ENCODE data around the gene PRSS16. TPM values are rescaled to one million over a fixed set of nuclear protein-coding genes. Genes with fewer than 3 reads are reported as not detected.
A peak's percentile ranks its signal among the peaks of the same experiment; 100 is the strongest.

PRSS16 gene
- polyA plus RNA-seq, 2 of the 4 experiments (the other 2 are of a cell fraction) = 3.9 to 11.4 TPM

GRCh38 chr6:27251606-27252251, 4.2 kb downstream of the PRSS16 start (continued):
- peak; percentile 88; the same call in 1 of the 2 replicates for TF ChIP-seq HDAC2 (IDR thresholded peaks at IDR 0.05)

- ChIA-PET POLR2A (no interaction called here), CTCF (interaction anchor here (1.2 to 2.1 kb wide), 2 partner anchors 10 to 12 kb away, joined by 3 to 7 read pairs; no protein-coding TSS in a partner anchor)
- Histone ChIP-seq H3K9me3 (no peaks in the 10 kb centered on the region), H3K27ac (no peak overlapping the region), H3K4me1 (peaks cover 3% of the 10 kb centered on the region; the same call in 1 of the 3 replicates), H3K4me2 (no peak overlapping the region), H3K4me3 (no peak overlapping the region)
- 11% methylated on average over 3 of the region's 3 CpGs for WGBS (ENCODE audit: missing lambda C conversion rate)
- FAIRE-seq = no peak
- TF ChIP-seq CBX2 (IDR thresholded peaks at IDR 0.05; ENCODE audit: borderline replicate concordance, low read depth) = no peak
- TF ChIP-seq BHLHE40 (IDR thresholded peaks at IDR 0.05; ENCODE audit: low read depth, low read length) = no peak
- no peak for TF ChIP-seq CEBPB (IDR thresholded peaks at IDR 0.05)
- no peak for TF ChIP-seq FOSL2 (IDR thresholded peaks at IDR 0.05)
- TF ChIP-seq FOSL2 (CRISPR knock-in tag; IDR thresholded peaks at IDR 0.05) = no peak
- no peak for TF ChIP-seq RARB (CRISPR knock-in tag; IDR thresholded peaks at IDR 0.05)
- TF ChIP-seq RNF2 (IDR thresholded peaks at IDR 0.05; ENCODE audit: borderline replicate concordance, low read depth) = no peak
- no peak for TF ChIP-seq PBX3 (IDR thresholded peaks at IDR 0.05)
- no peak for TF ChIP-seq MYC (IDR thresholded peaks at IDR 0.05; ENCODE audit: borderline replicate concordance, low read length)
- no peak for TF ChIP-seq ELK1 (IDR thresholded peaks at IDR 0.05; ENCODE audit: low read depth, low read length)
- no peak for TF ChIP-seq SMC3 (IDR thresholded peaks at IDR 0.05)
- TF ChIP-seq POLR2A (IDR thresholded peaks at IDR 0.05; ENCODE audit: low read length) = no peak
- no peak for TF ChIP-seq RAD21 (conservative IDR thresholded peaks at IDR 0.05 in 1 of 2, IDR thresholded peaks at IDR 0.05 in 1 of 2)
- TF ChIP-seq ZC3H11A (IDR thresholded peaks at IDR 0.05) = no peak
- ATAC-seq = no peak
- DNase-seq (ENCODE audit: low read depth in 1 of 2, low spot score in 1 of 2) = no peak
Measured at GRCh38 chr6:27254566-27254965, 7.1 kb downstream of the PRSS16 start.

- H3K4me3 ChIP-seq = no peak overlapping the region
- H3K4me1 ChIP-seq = no peaks in the 10 kb centered on the region
- DNase-seq (ENCODE audit: low read depth in 1 of 2, low spot score in 1 of 2) (no peak), FAIRE-seq (no peak), ATAC-seq (no peak)
- ChIA-PET POLR2A (no interaction called here), CTCF (no interaction called here)
- H3K27ac ChIP-seq = no peak overlapping the region
- H3K4me2 ChIP-seq = no peak overlapping the region
- no peaks in the 10 kb centered on the region for H3K9me3 ChIP-seq
- TF ChIP-seq JUNB (IDR thresholded peaks at IDR 0.05) = no peak
- TF ChIP-seq HES2 (IDR thresholded peaks at IDR 0.05) = no peak
- no peak for TF ChIP-seq NPAS2 (CRISPR knock-in tag; IDR thresholded peaks at IDR 0.05; ENCODE audit: borderline replicate concordance)
- no peak for TF ChIP-seq HOXB5 (CRISPR knock-in tag; IDR thresholded peaks at IDR 0.05)
- no peak for TF ChIP-seq MAFK (IDR thresholded peaks at IDR 0.05; ENCODE audit: partially characterized antibody)
- TF ChIP-seq RARB (CRISPR knock-in tag; IDR thresholded peaks at IDR 0.05) = no peak
- no peak for TF ChIP-seq JUN (IDR thresholded peaks at IDR 0.05)
- no peak for TF ChIP-seq MAX (IDR thresholded peaks at IDR 0.05)
- no peak for TF ChIP-seq PHF8 (IDR thresholded peaks at IDR 0.05; ENCODE audit: borderline replicate concordance, low read depth)
- TF ChIP-seq ZSCAN20 (CRISPR knock-in tag; IDR thresholded peaks at IDR 0.05) = no peak
- TF ChIP-seq MYC (IDR thresholded peaks at IDR 0.05; ENCODE audit: borderline replicate concordance, low read length) = no peak
- TF ChIP-seq KDM1A (IDR thresholded peaks at IDR 0.05; ENCODE audit: low read depth) = no peak
- TF ChIP-seq USF2 (IDR thresholded peaks at IDR 0.05) = no peak
- TF ChIP-seq HOXB13 (CRISPR knock-in tag; IDR thresholded peaks at IDR 0.05; ENCODE audit: low read depth) = no peak
- no peak for TF ChIP-seq MAZ (IDR thresholded peaks at IDR 0.05; ENCODE audit: borderline replicate concordance, low read depth, low read length)
- WGBS (ENCODE audit: missing lambda C conversion rate) = 100% methylated on average over 1 of the region's 1 CpG
Measured at GRCh38 chr6:27255866-27256265, 8.4 kb downstream of the PRSS16 start.
